Kidney tubule cell (primary cell): ENCODE measurements around the gene MED4.

Experiments used
- DNase-seq: peaks from one replicate; pipeline ENCODE4 v3.0.0-alpha.2; 2018; ENCODE audit warnings: low spot score

MED4 gene

DNA sequence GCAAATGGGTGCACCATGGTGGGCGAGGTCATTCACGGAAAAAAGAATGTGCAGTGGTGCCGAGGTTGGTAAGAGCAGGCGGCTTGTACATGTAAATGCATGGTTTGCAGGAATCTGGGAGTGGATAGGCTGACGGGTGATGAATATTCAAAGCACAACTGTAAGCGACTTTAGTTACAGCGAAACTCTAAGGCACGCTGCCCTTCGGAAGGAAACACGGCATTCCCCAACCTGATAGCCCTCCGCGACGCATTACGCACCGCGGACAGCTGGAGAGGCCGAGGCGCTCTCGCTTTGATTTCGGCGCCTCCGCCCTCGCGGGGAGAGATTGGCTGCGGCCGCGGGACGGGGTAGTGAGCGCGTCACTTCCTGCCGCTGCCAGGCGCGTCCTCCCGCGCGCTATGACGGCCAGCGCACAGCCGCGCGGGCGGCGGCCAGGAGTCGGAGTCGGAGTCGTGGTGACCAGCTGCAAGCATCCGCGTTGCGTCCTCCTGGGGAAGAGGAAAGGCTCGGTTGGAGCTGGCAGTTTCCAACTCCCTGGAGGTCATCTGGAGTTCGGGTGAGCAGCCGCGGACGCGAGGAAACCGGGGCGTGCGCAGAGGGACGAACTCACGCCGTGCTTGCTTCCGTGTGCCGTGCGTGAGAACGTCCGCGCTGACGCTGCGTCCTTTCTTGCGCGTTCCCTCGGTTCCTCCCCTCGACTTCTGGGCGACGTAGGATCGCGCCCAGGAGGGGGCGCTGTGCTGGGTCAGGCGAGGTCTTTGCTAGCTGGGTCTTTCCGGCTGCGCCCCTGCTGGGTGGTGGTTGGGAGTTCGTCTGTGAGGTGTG lies 57.3 kb downstream of the MED4 start, which contains the start of gene NUDT15:
Gene NUDT15 (plus strand): TSS at position 381 of the 828 bp plus-strand sequence. CDS start 21 bp downstream, at position 402.
- peak; percentile 96 for DNase-seq

DNA sequence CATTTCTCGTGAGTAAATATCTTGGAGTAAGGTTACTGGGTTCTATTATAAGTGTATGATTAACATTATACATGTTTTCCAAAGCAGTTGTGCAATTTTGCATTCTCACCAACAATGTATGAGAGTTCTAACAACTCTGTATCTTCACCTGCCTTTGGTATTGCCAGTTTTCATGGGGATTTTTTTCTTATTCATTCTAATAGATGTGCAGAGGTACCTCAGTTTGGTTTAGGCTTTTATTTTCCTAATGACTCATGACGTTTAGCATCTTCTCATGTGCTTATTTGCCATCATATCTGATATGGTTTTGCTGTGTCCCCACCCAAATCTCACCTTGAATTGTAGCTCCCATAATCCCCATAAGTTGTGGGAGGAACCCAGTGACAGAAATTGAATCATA lies 65.0 kb downstream of the MED4 start:
- DNase-seq = no peak

DNA sequence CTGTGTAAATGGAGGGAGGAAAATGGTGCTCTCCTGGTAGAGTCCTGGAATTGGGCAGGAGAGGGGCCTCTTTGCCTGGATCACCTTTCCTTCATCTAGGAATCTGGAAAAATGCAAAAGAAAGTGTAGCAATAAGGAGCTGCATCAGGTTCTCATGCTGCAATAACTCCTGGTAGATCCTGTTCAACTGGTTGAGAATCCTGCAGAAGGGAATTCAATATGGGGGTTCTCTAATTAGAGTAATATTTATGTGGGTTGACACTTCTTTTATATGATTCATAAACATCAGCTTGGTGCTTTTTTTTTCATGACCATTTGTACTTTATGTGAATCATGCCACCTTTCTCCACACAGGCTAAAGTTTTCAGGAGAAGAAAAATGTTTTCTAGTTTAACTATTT lies 66.8 kb downstream of the MED4 start:
- no peak for DNase-seq
